ENCODE results near the gene RNF217.

GRCh38 chr6:124960757-124961463, 1.3 kb upstream of the RNF217 start:
- TF ChIP-seq CTCF (IDR thresholded peaks at IDR 0.05) (no peak), EP300 (IDR thresholded peaks at IDR 0.05) (no peak), POLR2AphosphoS5 (IDR thresholded peaks at IDR 0.05) (no peak)
